Activated naive CD8-positive, alpha-beta T cell treated with anti-CD3 and anti-CD28 coated beads, Interleukin-2, amount 10 ng/mL, durations not matched to agents 7 days and 5 days (primary cell): ENCODE data around the gene SRPK3. TPM values are rescaled to one million over a fixed set of nuclear protein-coding genes. Genes with fewer than 3 reads are reported as not detected.
"Not testable (repeated sequence)": the region's sequence is repeated elsewhere in the genome, so short reads cannot be mapped to it uniquely, and the experiment has no call there.

Experiments used
- ATAC-seq: fragments of 150-1000 bp; cut with Tn5 transposase; one replicate; pipeline ENCODE4 v1.10.0; 2021; ENCODE audit warnings: low read depth, moderate library complexity
- POLR2A ChIA-PET: fragments of 350-600 bp; sonication (Branson Sonifier 250); formaldehyde crosslinking; loops from one replicate; lab custom pipeline; 2021; ENCODE audit warnings: antibody characterized with exemption; lab: Charles Lee
- DNase-seq: peaks from one replicate; pipeline ENCODE4 v3.0.0; 2021
- H3K27ac Mint-ChIP-seq: one replicate; pipeline ENCODE4 v1.8.0; 2022; ENCODE audit warnings: mild to moderate bottlenecking, mixed read lengths
- H3K27me3 Mint-ChIP-seq: one replicate; pipeline ENCODE4 v1.8.0; 2022; ENCODE audit warnings: mild to moderate bottlenecking, moderate library complexity, mixed read lengths
- H3K36me3 Mint-ChIP-seq: one replicate; pipeline ENCODE4 v1.8.0; 2021; ENCODE audit warnings: mild to moderate bottlenecking, mixed read lengths
- H3K4me1 Mint-ChIP-seq: one replicate; pipeline ENCODE4 v1.8.0; 2021; ENCODE audit warnings: mixed read lengths
- H3K4me3 Mint-ChIP-seq: one replicate; pipeline ENCODE4 v1.8.0; 2022; ENCODE audit warnings: mild to moderate bottlenecking, moderate library complexity, mixed read lengths
- H3K9me3 Mint-ChIP-seq: one replicate; pipeline ENCODE4 v1.8.0; 2021; ENCODE audit warnings: mixed read lengths
- total RNA-seq, 2 experiments: library from RNA; stranded (reverse); gene quantifications; one replicate each; pipeline ENCODE4 v1.2.3, GENCODE V29; 2021

The SRPK3 gene
- total RNA-seq, 2 experiments from 2014 or later = not detected

DNA sequence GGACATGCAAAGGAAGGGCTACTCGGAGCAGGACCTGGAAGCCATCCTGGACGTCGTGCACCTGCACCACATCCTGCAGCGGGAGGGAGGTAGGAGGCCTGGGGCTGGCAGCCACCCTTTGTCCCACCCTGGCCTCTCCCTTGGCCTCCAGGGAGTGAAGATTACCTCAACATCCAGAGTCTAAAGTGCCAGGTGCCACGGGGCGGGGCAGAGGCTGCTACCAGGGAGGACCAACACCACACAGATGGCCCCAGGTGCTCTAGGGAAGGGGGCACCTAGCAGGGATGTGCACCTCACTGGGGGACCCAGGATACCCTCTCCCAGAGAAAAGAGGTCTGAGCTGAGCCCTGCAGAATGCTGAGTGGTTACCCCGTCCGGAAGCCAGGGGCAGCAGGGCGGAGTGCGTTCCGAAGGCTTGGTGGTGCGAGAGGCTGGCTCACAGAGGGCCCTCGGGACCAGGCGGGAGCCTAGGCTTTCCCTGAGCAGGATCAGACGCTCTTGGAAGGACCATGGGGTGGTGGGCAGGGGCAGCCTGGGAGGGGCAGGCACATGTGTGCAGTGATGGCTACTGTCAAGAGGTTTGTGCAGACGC is 40.1 kb upstream of the SRPK3 start:
- H3K27ac Mint-ChIP-seq = peak overlapping the region; percentile 90
- peaks cover 13% of the 10 kb centered on the region for H3K4me1 Mint-ChIP-seq
- peaks cover 3% of the 10 kb centered on the region for H3K27me3 Mint-ChIP-seq
- H3K36me3 Mint-ChIP-seq = peaks cover 4% of the 10 kb centered on the region
- ATAC-seq (peak; percentile 6), DNase-seq (no peak)
- H3K4me3 Mint-ChIP-seq = peak overlapping the region; percentile 76
- POLR2A ChIA-PET = interaction anchor here (1.9 kb wide), 1 partner anchor 14 kb away, joined by 13 read pairs; no protein-coding TSS in a partner anchor
- no peaks in the 10 kb centered on the region for H3K9me3 Mint-ChIP-seq

DNA sequence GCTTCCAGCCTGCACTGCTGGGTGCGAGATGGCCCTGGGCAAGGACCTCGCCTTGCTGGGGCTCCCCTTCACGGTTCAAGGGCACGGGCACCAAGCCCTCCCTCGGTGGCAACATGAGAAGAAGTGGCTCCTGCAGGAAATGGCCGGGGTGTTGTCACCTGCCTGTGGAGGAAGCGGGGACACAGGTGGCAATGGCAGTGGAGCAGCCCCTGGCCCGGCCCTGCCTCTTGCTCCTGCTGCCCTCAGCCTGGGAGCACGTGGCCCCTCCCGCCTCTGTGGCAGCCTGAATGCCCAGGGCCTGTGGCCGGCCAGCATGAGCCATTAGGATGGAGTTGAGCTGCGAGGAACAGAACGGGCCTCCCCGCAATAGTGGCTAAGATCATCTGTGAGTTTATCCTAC is 39.4 kb upstream of the SRPK3 start:
- no peaks in the 10 kb centered on the region for H3K9me3 Mint-ChIP-seq
- ATAC-seq = no peak
- H3K4me3 Mint-ChIP-seq = peak overlapping the region; percentile 65
- peaks cover 4% of the 10 kb centered on the region for H3K36me3 Mint-ChIP-seq
- H3K27me3 Mint-ChIP-seq = peaks cover 7% of the 10 kb centered on the region
- H3K27ac Mint-ChIP-seq = peak overlapping the region; percentile 90
- POLR2A ChIA-PET = no interaction called here
- DNase-seq = no peak
- peaks cover 13% of the 10 kb centered on the region for H3K4me1 Mint-ChIP-seq

DNA sequence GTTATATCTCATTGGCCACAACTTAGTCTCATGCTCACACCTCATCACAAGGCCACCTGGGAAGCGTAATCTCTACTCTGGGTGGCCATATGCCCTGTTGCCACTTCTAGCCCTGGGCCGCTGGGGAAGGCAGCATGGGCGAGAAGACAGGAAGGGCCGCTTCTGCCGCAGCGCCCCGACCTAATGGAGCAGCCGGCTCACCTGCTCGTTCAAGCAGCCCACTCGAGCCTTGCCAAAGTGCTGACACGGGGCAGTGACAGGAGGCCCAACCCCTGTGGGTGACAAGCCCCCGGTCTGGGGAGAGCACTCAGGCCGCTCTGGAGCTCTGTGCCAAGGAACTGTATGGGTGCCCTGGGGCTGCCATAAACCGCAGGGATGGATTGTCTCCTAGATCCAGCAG is 38.7 kb upstream of the SRPK3 start:
- DNase-seq, H3K9me3 Mint-ChIP-seq, ATAC-seq, H3K27me3 Mint-ChIP-seq, POLR2A ChIA-PET, H3K36me3 Mint-ChIP-seq, H3K27ac Mint-ChIP-seq, H3K4me3 Mint-ChIP-seq: not testable (repeated sequence)
- peaks cover 13% of the 10 kb centered on the region for H3K4me1 Mint-ChIP-seq

DNA sequence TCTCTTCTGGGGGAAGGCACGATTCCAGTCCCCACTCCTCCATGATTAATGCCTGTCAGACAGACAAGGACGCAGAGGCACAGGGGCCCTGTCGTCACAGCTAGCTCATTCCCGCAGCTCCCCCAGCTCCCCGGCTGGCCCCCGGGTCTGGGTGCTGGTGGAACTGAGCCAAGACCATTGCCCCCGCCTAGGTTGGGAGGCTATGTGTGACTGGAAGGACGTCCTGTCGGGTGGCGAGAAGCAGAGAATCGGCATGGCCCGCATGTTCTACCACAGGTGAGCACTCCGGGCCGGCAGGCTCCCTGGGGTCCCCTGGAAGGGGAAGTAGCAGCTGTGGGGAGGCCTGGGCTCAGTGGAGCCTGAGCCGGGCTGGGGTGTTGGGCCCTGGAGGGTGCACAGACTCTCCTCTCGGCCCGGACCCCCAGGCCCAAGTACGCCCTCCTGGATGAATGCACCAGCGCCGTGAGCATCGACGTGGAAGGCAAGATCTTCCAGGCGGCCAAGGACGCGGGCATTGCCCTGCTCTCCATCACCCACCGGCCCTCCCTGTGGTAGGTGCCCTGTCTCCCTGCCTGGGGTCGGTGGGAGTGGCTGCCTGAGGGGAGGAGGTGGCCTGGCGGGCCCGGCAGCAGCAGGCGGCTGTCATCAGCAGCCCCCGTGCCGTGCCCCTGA is 37.9 kb upstream of the SRPK3 start:
- not testable (repeated sequence) for H3K36me3 Mint-ChIP-seq
- H3K4me1 Mint-ChIP-seq = peaks cover 13% of the 10 kb centered on the region

DNA sequence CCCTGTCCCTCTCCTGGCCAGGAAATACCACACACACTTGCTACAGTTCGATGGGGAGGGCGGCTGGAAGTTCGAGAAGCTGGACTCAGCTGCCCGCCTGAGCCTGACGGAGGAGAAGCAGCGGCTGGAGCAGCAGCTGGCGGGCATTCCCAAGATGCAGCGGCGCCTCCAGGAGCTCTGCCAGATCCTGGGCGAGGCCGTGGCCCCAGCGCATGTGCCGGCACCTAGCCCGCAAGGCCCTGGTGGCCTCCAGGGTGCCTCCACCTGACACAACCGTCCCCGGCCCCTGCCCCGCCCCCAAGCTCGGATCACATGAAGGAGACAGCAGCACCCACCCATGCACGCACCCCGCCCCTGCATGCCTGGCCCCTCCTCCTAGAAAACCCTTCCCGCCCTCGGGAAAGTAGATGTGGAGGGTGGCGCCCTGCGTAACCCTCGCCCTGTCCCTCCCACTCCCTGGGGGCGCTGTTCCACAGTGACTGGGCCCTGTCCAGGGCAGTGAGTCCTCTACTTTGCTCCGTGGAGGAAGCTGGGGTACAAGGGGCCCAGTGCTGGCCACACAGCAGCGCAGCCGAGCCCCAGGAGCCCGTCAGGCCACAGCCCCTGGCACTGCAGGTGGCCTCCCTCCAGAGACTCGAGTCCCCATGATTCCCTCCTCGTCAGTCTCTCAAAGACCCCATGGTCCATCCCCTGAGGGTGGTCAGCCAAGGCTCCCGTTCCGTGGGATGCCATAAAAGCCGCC is 37.2 kb upstream of the SRPK3 start:
- H3K27me3 Mint-ChIP-seq, H3K4me3 Mint-ChIP-seq, ATAC-seq, POLR2A ChIA-PET, H3K9me3 Mint-ChIP-seq, H3K27ac Mint-ChIP-seq, DNase-seq, H3K36me3 Mint-ChIP-seq: not testable (repeated sequence)
- peaks cover 13% of the 10 kb centered on the region for H3K4me1 Mint-ChIP-seq

More for the DNA sequence above, 37.9 kb upstream of the SRPK3 start:
- ATAC-seq, DNase-seq, POLR2A ChIA-PET, H3K9me3 Mint-ChIP-seq, H3K4me3 Mint-ChIP-seq, H3K27ac Mint-ChIP-seq, H3K27me3 Mint-ChIP-seq: not testable (repeated sequence)

DNA sequence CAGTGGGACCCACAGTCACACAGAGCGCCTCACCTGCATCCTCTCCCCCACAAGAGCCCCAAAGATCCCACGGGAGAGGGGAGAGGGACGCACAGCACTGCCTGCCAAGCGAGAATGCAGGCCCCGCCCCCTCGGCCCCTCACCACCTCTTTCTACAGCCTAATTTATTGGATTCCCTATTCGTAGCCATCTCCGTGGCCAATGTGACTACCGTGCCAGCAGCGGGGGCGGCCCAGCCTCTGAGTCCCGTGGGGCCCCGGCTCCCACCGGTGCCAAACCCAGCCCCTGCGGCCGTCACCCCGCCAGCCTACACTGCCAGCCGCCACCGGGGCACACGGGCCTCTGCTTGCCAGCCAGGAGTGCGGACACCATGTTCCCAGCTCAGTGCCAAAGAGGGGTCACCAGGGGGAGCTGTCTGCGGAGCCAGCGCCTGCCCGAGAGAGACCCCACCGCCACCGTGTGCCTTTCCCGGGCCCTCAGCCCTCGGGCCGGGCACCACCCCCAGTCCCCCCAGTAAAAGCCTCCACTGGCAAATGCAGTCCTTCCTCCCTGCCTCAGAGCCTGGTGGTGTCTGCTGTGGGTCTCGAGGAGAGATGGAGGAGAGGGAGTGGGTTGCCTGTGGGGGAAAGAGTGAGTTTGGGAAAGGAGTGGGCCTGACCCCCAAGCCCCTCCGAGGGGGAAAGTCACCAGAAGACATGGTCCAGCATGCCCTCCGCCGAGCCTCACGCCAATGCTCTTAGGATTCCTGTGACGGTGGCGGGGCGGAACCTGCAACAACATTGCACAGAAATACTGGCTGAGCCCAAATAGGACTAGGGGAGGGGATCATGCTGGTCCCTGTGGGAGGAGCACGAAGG is 36.4 kb upstream of the SRPK3 start:
- no peak for DNase-seq
- H3K4me3 Mint-ChIP-seq = no peak overlapping the region
- H3K27me3 Mint-ChIP-seq = peaks cover 9% of the 10 kb centered on the region
- H3K27ac Mint-ChIP-seq = no peak overlapping the region
- H3K36me3 Mint-ChIP-seq = peaks cover 3% of the 10 kb centered on the region
- H3K4me1 Mint-ChIP-seq = peaks cover 12% of the 10 kb centered on the region
- no peaks in the 10 kb centered on the region for H3K9me3 Mint-ChIP-seq
- POLR2A ChIA-PET = no interaction called here
- no peak for ATAC-seq

DNA sequence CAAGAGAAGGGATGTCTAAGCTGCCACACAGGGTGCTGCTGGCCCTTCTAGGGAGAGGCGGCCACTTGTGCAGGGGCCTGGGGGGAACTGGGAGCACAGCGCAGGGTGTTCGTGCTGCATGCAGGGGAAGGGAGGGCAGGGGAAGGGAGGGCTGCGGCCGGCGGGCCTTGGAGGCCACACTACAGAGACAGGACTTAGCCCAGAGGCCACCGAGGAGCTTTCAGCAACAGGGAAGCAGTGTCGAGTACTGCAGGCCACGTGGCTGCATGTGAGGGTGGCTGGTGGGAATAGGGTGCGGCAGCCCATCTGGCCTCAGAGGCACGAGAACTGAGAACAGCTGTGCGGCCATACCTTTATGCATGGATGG is 35.8 kb upstream of the SRPK3 start:
- peaks cover 12% of the 10 kb centered on the region for H3K27me3 Mint-ChIP-seq
- POLR2A ChIA-PET, DNase-seq, H3K36me3 Mint-ChIP-seq, H3K27ac Mint-ChIP-seq, H3K4me3 Mint-ChIP-seq, H3K9me3 Mint-ChIP-seq, ATAC-seq, H3K4me1 Mint-ChIP-seq: not testable (repeated sequence)

DNA sequence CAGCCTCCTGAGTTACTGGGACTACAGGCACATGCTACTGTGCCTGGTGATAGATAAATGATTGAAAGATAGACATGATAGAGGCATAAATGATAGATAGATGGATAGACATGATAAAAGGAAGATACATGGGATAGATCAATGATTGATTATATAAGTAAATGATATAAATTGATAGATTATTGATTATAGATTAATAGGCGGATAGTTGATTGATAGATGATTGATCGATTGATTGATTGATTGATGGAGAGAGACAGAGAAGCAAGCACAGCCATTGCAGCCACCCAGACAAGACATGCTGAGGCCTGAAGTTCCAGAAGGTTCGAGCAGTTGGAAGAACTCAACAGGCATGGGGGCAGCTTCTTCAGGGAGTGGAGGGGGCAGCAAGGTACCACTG is 34.5 kb upstream of the SRPK3 start:
- DNase-seq (no peak), ATAC-seq (no peak)
- Mint-ChIP-seq H3K27ac (no peak overlapping the region), H3K36me3 (no peaks in the 10 kb centered on the region), H3K4me1 (peaks cover 3% of the 10 kb centered on the region), H3K4me3 (no peak overlapping the region), H3K9me3 (no peaks in the 10 kb centered on the region), H3K27me3 (peaks cover 12% of the 10 kb centered on the region)
- POLR2A ChIA-PET = no interaction called here

DNA sequence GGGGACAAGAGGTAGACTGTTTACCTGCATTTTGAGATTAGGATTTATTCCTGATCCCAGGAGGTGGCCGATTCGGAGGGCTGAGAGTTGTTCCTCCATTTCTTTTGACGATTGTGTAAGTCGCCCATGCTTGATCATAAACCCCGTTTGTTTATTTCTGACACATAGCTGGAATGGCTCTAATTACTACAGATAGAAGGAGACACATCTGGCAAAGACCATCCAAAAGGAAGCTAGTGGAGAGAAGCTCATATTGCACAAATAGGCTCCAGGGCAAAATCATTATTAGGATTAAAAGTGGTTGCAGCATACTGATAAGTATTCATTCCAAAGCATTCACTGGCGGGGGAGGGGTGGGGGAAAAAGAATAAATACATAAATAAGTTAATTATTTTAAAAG is 33.9 kb upstream of the SRPK3 start:
- H3K36me3 Mint-ChIP-seq, POLR2A ChIA-PET, H3K4me3 Mint-ChIP-seq, H3K4me1 Mint-ChIP-seq, H3K9me3 Mint-ChIP-seq, H3K27ac Mint-ChIP-seq, DNase-seq, ATAC-seq: not testable (repeated sequence)
- H3K27me3 Mint-ChIP-seq = peaks cover 12% of the 10 kb centered on the region

DNA sequence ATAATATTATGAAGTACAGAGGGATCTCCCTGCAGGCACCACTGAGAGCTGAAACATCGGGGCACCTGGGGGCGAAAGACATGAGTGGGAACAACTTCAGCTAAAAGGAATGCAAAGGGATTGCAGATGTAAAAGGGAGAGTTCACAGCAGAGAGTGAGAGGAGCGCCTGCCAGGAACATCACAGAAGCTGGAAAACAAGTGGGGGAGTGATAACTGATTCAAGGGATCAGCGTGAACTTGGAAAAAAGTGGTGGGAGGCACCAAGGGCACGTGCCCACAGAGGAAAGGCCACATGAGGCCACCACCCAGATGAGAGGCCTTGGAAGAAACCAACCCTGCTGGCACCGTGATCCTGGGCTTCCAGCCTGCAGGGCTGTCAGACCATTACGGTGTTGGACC is 31.8 kb upstream of the SRPK3 start:
- H3K27me3 Mint-ChIP-seq = peaks cover 15% of the 10 kb centered on the region
- H3K36me3 Mint-ChIP-seq, POLR2A ChIA-PET, H3K9me3 Mint-ChIP-seq, H3K27ac Mint-ChIP-seq, H3K4me3 Mint-ChIP-seq, DNase-seq, H3K4me1 Mint-ChIP-seq, ATAC-seq: not testable (repeated sequence)

DNA sequence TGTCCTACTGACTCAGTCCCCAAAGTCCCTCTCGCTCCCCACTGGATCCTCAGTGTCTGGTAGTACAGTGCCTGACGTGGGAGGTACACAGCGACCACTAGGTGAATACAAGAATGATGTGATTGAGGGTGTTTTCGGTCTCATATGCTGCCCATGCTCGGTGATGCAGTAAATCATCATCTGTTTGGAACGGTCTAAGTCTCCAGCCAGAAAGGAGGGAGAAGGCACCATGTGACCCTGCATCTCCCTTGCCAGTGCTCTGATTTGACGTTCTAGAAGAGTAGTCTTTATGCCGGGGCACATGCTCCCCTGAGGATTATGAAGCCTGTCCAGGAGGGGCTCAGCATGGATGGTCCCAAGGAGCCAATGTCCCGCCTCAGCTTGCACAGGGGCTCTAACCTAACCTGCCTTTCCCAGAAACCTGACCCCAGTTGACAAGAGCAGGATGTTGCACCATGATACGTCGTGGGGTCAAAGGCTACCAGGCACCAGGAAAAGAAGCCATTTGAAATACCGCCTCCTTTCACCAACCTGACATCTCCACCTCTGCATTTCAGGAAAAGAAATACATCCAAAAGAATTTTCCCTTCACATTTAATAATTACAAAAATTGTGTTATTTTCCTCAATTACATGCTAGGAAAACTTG is 30.6 kb upstream of the SRPK3 start:
- H3K4me3 Mint-ChIP-seq = no peak overlapping the region
- H3K36me3 Mint-ChIP-seq = no peaks in the 10 kb centered on the region
- POLR2A ChIA-PET = no interaction called here
- no peak overlapping the region for H3K27ac Mint-ChIP-seq
- no peak for ATAC-seq
- no peak for DNase-seq
- peaks cover 2% of the 10 kb centered on the region for H3K4me1 Mint-ChIP-seq
- H3K9me3 Mint-ChIP-seq = no peaks in the 10 kb centered on the region
- H3K27me3 Mint-ChIP-seq = peaks cover 12% of the 10 kb centered on the region

DNA sequence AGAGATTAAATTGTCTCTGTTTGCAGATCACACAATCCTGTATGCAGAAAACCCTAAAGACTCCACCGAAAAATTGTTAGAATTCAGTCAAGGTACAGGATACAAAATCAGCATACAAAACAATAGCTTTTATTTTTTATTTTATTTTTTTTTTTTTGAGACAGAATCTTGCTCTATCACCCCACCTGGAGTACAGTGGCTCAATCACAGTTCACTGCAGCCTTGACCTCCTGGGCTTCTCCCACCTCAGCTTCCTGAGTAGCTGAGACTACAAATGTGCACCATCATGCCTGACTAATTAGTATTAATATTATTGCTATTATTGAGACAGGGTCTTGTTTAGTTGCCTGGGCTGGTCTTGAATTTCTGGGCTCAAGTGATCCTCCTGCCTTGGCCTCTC is 25.7 kb upstream of the SRPK3 start:
- DNase-seq (no peak), ATAC-seq (no peak)
- Mint-ChIP-seq H3K27ac (no peak overlapping the region), H3K4me3 (no peak overlapping the region), H3K27me3 (peaks cover 3% of the 10 kb centered on the region), H3K4me1 (peaks cover 2% of the 10 kb centered on the region), H3K36me3 (no peaks in the 10 kb centered on the region), H3K9me3 (no peaks in the 10 kb centered on the region)
- POLR2A ChIA-PET = interaction anchor here (0.7 kb wide), 2 partner anchors 16 to 349 kb away, joined by 4 to 10 read pairs; no protein-coding TSS in a partner anchor

DNA sequence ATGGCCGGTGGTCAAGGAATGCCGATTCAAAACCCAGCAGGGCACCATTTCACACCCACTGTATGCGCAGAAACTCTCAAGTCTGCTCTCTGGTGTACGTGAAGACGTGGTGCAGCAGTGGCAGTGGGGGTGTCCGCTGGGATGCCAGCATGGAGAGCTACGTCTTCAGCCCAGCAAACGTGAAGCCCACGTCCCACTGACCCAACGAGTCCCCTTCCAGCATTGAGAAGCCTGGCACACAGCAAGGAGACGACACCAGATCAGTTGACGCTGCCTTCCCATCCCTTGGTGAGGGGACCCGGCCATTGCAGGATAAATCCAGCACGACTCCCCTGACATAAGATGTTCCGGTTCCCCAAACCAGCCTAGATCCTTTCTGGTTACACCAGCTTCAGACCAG is 19.0 kb upstream of the SRPK3 start:
- H3K27me3 Mint-ChIP-seq = no peaks in the 10 kb centered on the region
- no peak overlapping the region for H3K4me3 Mint-ChIP-seq
- H3K4me1 Mint-ChIP-seq = peaks cover 8% of the 10 kb centered on the region
- DNase-seq (no peak), ATAC-seq (no peak)
- no peak overlapping the region for H3K27ac Mint-ChIP-seq
- no peaks in the 10 kb centered on the region for H3K36me3 Mint-ChIP-seq
- POLR2A ChIA-PET = no interaction called here
- H3K9me3 Mint-ChIP-seq = no peaks in the 10 kb centered on the region
